Measurements from ENCODE around the gene BLOC1S4.
"Not testable (repeated sequence)": the region's sequence is repeated elsewhere in the genome, so short reads cannot be mapped to it uniquely, and the experiment has no call there.

Gene BLOC1S4

GRCh38 chr4:6742507-6742906, 26.5 kb downstream of the BLOC1S4 start:
- no peak for DNase-seq (ENCODE audit: low spot score)

GRCh38 chr4:6742989-6743388, 27.0 kb downstream of the BLOC1S4 start:
- DNase-seq (ENCODE audit: low spot score): peak; percentile 15

- no peak for DNase-seq (ENCODE audit: low spot score)
Measured at GRCh38 chr4:6746721-6747293, 30.8 kb downstream of the BLOC1S4 start.

- DNase-seq (ENCODE audit: low spot score): no peak
Measured at GRCh38 chr4:6747294-6748051, 31.5 kb downstream of the BLOC1S4 start.

GRCh38 chr4:6748286-6748685, 32.3 kb downstream of the BLOC1S4 start:
- no peak for DNase-seq (ENCODE audit: low spot score)

- no peak for DNase-seq (ENCODE audit: low spot score)
Measured at GRCh38 chr4:6749340-6750171, 33.6 kb downstream of the BLOC1S4 start.

GRCh38 chr4:6750286-6751221, 34.6 kb downstream of the BLOC1S4 start:
- no peak for DNase-seq (ENCODE audit: low spot score)

GRCh38 chr4:6751611-6752485, 35.9 kb downstream of the BLOC1S4 start:
- DNase-seq (ENCODE audit: low spot score): no peak

- no peak for DNase-seq (ENCODE audit: low spot score)
Measured at GRCh38 chr4:6752486-6752829, 36.5 kb downstream of the BLOC1S4 start.

GRCh38 chr4:6753103-6753560, 37.2 kb downstream of the BLOC1S4 start:
- no peak for DNase-seq (ENCODE audit: low spot score)

- no peak for DNase-seq (ENCODE audit: low spot score)
Measured at GRCh38 chr4:6753891-6754290, 37.9 kb downstream of the BLOC1S4 start.

- DNase-seq (ENCODE audit: low spot score): no peak
Measured at GRCh38 chr4:6754481-6755087, 38.6 kb downstream of the BLOC1S4 start.

GRCh38 chr4:6755088-6755753, 39.2 kb downstream of the BLOC1S4 start:
- no peak for DNase-seq (ENCODE audit: low spot score)

- DNase-seq (ENCODE audit: low spot score): not testable (repeated sequence)
Measured at GRCh38 chr4:6756345-6756744, 40.4 kb downstream of the BLOC1S4 start.

GRCh38 chr4:6758728-6759127, 42.8 kb downstream of the BLOC1S4 start:
- no peak for DNase-seq (ENCODE audit: low spot score)

- no peak for DNase-seq (ENCODE audit: low spot score)
Measured at GRCh38 chr4:6760865-6761264, 44.9 kb downstream of the BLOC1S4 start.

- no peak for DNase-seq (ENCODE audit: low spot score)
Measured at GRCh38 chr4:6761649-6762615, 46.0 kb downstream of the BLOC1S4 start.

GRCh38 chr4:6763330-6763851, 47.4 kb downstream of the BLOC1S4 start:
- DNase-seq (ENCODE audit: low spot score): no peak
